HepG2 (cell line): ENCODE measurements around the gene METTL1. TPM values are rescaled to one million over a fixed set of nuclear protein-coding genes. Genes with fewer than 3 reads are reported as not detected.

Source experiments
- CBX2 ChIP-seq, 2 experiments: fragments of 200-600 bp in 1 of 2; sonication (generic); formaldehyde crosslinking in 1 of 2; IDR thresholded peaks; 2 replicates each; pipeline versions ENCODE4 v1.7.0 to v1.8.1; 2018 to 2022; ENCODE audit warnings: low read depth in 2 of 2, low read length in 1 of 2, mild to moderate bottlenecking in 1 of 2, missing genetic modification reagents in 1 of 2
- HDAC2 ChIP-seq: sonication (generic); formaldehyde crosslinking; IDR thresholded peaks from 2 replicates; pipeline ENCODE4 v1.4.0; 2020; ENCODE audit warnings: missing genetic modification reagents
- HHEX ChIP-seq: IDR thresholded peaks from 2 replicates; pipeline ENCODE4 v1.6.1; 2016; ENCODE audit warnings: control low read depth
- HOXA3 ChIP-seq: sonication (generic); formaldehyde crosslinking; IDR thresholded peaks from 2 replicates; pipeline ENCODE4 v1.5.0; 2020; ENCODE audit warnings: missing genetic modification reagents
- KAT2B ChIP-seq: fragments of 150-350 bp; IDR thresholded peaks from 2 replicates; pipeline ENCODE4 v1.6.1; 2014; ENCODE audit warnings: low read depth, low read length, borderline replicate concordance
- NPAS2 ChIP-seq: sonication (generic); formaldehyde crosslinking; IDR thresholded peaks from 2 replicates; pipeline ENCODE4 v1.8.0; 2022; ENCODE audit warnings: mild to moderate bottlenecking, missing genetic modification reagents, borderline replicate concordance
- PATZ1 ChIP-seq: sonication (generic); formaldehyde crosslinking; IDR thresholded peaks from 2 replicates; pipeline ENCODE4 v1.4.0; 2020; ENCODE audit warnings: missing genetic modification reagents
- PBX2 ChIP-seq: IDR thresholded peaks from 2 replicates; pipeline ENCODE4 v1.6.1; 2016; ENCODE audit warnings: control low read depth
- SETDB1 ChIP-seq: sonication (generic); formaldehyde crosslinking; IDR thresholded peaks from 2 replicates; pipeline ENCODE4 v1.5.1; 2020; ENCODE audit warnings: missing genetic modification reagents, mild to moderate bottlenecking, borderline replicate concordance
- TAF15 ChIP-seq: fragments of 200-400 bp; formaldehyde crosslinking; IDR thresholded peaks from one replicate; pipeline ENCODE4 v1.6.1; 2018; ENCODE audit warnings: mild to moderate bottlenecking, low read depth, low read length; ENCODE audit not compliant: poor library complexity, severe bottlenecking
- ZBTB42 ChIP-seq: sonication (generic); formaldehyde crosslinking; IDR thresholded peaks from 2 replicates; pipeline ENCODE4 v1.5.0; 2020; ENCODE audit warnings: mild to moderate bottlenecking, missing genetic modification reagents
- ZNF230 ChIP-seq: sonication (generic); formaldehyde crosslinking; IDR thresholded peaks from 2 replicates; pipeline ENCODE4 v1.4.0; 2020; ENCODE audit warnings: mild to moderate bottlenecking, missing genetic modification reagents
- ZNF382 ChIP-seq: sonication (generic); formaldehyde crosslinking; IDR thresholded peaks from 2 replicates; pipeline ENCODE4 v1.5.0; 2020; ENCODE audit warnings: missing genetic modification reagents, mild to moderate bottlenecking, borderline replicate concordance
- ZNF430 ChIP-seq: sonication (generic); formaldehyde crosslinking; IDR thresholded peaks from 2 replicates; pipeline ENCODE4 v1.9.0; 2021; ENCODE audit warnings: mild to moderate bottlenecking, missing genetic modification reagents
- ZNF432 ChIP-seq: sonication (generic); formaldehyde crosslinking; IDR thresholded peaks from 2 replicates; pipeline ENCODE4 v1.5.0; 2020; ENCODE audit warnings: missing genetic modification reagents, mild to moderate bottlenecking, borderline replicate concordance
- ZNF441 ChIP-seq: sonication (generic); formaldehyde crosslinking; IDR thresholded peaks from 2 replicates; pipeline ENCODE4 v1.7.0; 2021; ENCODE audit warnings: missing genetic modification reagents, borderline replicate concordance
- ZNF546 ChIP-seq: sonication (generic); formaldehyde crosslinking; conservative IDR thresholded peaks from 2 replicates; pipeline ENCODE4 v1.8.1; 2023; ENCODE audit warnings: mild to moderate bottlenecking, missing genetic modification reagents
- ZNF547 ChIP-seq: sonication (generic); formaldehyde crosslinking; IDR thresholded peaks from 2 replicates; pipeline ENCODE4 v1.5.1; 2020; ENCODE audit warnings: mild to moderate bottlenecking, missing genetic modification reagents
- ZNF724P ChIP-seq: sonication (generic); formaldehyde crosslinking; IDR thresholded peaks from 2 replicates; pipeline ENCODE4 v1.8.0; 2022; ENCODE audit warnings: missing genetic modification reagents, borderline replicate concordance
- ZNF75D ChIP-seq: sonication (generic); formaldehyde crosslinking; IDR thresholded peaks from 2 replicates; pipeline ENCODE4 v1.8.1; 2023; ENCODE audit warnings: missing genetic modification reagents, mild to moderate bottlenecking, borderline replicate concordance
- ZSCAN12 ChIP-seq: sonication (generic); formaldehyde crosslinking; IDR thresholded peaks from 2 replicates; pipeline ENCODE4 v1.9.0; 2021; ENCODE audit warnings: mild to moderate bottlenecking, missing genetic modification reagents
- ZZZ3 ChIP-seq: sonication (generic); formaldehyde crosslinking; IDR thresholded peaks from 2 replicates; pipeline ENCODE4 v1.4.0; 2020; ENCODE audit warnings: missing genetic modification reagents, mild to moderate bottlenecking, borderline replicate concordance
- polyA plus RNA-seq, 8 experiments: library from polyadenylated mRNA; depleted of rRNA in 3 of 8; stranded (reverse) in 7 of 8; unstranded in 1 of 8; fragments of >200 nt; fragmentation: Illumina TruSeq in 4 of 8; extraction: Trizol in 4 of 8; gene quantifications; 2 replicates each; pipeline versions ENCODE4 v1.2.1 to v1.2.3, GENCODE V29; 2011 to 2016; ENCODE audit warnings: low read depth in 4 of 8, missing spikeins in 1 of 8, mixed read lengths in 1 of 8; ENCODE audit not compliant: insufficient read depth in 1 of 8
- total RNA-seq, 5 experiments: library from RNA; depleted of rRNA; stranded (reverse); fragments of >200 nt; fragmentation: Illumina TruSeq; extraction: Trizol; gene quantifications; 2 replicates each; pipeline ENCODE4 v1.2.3, GENCODE V29; 2016; ENCODE audit warnings: low read depth in 1 of 5
- TF ChIP-seq, protein P1 (sequence below): sonication (generic); formaldehyde crosslinking; IDR thresholded peaks from 2 replicates; pipeline ENCODE4 v1.4.0; 2020; ENCODE audit warnings: missing genetic modification reagents
- TF ChIP-seq, protein P2 (sequence below): sonication (generic); formaldehyde crosslinking; IDR thresholded peaks from 2 replicates; pipeline ENCODE4 v1.4.0; 2020; ENCODE audit warnings: missing genetic modification reagents, borderline replicate concordance

METTL1 gene
- total and polyA plus RNA-seq, 2 of the 13 experiments (the other 11 are each of a cell fraction or from before 2014, with no cell fraction given), result 34.7 to 36.9 TPM

GRCh38 chr12:57765003-57765697 is 6.8 kb downstream of the METTL1 start (continued):
- TF ChIP-seq PATZ1 (peak; percentile 45; the same call in 1 of the 2 replicates), ZSCAN12 (CRISPR knock-in tag) (0 out of 2 replicates have a peak, but pooled peaks have one; percentile 72), ZZZ3 (CRISPR knock-in tag) (no peak), KAT2B (no peak), NPAS2 (CRISPR knock-in tag) (no peak), HHEX (CRISPR knock-in tag) (no peak), ZNF441 (CRISPR knock-in tag) (peak; percentile 96), ZNF430 (CRISPR knock-in tag) (no peak), SETDB1 (CRISPR knock-in tag) (no peak), ZNF382 (CRISPR knock-in tag) (no peak), ZNF547 (CRISPR knock-in tag) (no peak), PBX2 (CRISPR knock-in tag) (no peak), ZNF75D (no peak), ZNF724P (CRISPR knock-in tag) (0 out of 2 replicates have a peak, but pooled peaks have one; percentile 17), CBX2 (IDR thresholded peaks at IDR 0.05; ENCODE audit: low read depth, low read length) (no peak), CBX2 (CRISPR knock-in tag; IDR thresholded peaks at IDR 0.05; ENCODE audit: low read depth) (peak; percentile 73; the same call in 1 of the 2 replicates), ZNF432 (CRISPR knock-in tag) (no peak), ZNF546 (CRISPR knock-in tag) (peak; percentile 66), HOXA3 (CRISPR knock-in tag) (peak; percentile 36), ZNF230 (CRISPR knock-in tag) (peak; percentile 58; the same call in 1 of the 2 replicates), ZBTB42 (CRISPR knock-in tag) (peak; percentile 75; the same call in 1 of the 2 replicates), TAF15 (peak; percentile 53), HDAC2 (CRISPR knock-in tag) (peak; percentile 24; the same call in 1 of the 2 replicates)
- TF ChIP-seq, protein P1, sequence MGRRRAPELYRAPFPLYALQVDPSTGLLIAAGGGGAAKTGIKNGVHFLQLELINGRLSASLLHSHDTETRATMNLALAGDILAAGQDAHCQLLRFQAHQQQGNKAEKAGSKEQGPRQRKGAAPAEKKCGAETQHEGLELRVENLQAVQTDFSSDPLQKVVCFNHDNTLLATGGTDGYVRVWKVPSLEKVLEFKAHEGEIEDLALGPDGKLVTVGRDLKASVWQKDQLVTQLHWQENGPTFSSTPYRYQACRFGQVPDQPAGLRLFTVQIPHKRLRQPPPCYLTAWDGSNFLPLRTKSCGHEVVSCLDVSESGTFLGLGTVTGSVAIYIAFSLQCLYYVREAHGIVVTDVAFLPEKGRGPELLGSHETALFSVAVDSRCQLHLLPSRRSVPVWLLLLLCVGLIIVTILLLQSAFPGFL, result no peak
- TF ChIP-seq, protein P2, sequence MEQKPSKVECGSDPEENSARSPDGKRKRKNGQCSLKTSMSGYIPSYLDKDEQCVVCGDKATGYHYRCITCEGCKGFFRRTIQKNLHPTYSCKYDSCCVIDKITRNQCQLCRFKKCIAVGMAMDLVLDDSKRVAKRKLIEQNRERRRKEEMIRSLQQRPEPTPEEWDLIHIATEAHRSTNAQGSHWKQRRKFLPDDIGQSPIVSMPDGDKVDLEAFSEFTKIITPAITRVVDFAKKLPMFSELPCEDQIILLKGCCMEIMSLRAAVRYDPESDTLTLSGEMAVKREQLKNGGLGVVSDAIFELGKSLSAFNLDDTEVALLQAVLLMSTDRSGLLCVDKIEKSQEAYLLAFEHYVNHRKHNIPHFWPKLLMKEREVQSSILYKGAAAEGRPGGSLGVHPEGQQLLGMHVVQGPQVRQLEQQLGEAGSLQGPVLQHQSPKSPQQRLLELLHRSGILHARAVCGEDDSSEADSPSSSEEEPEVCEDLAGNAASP (CRISPR knock-in tag), result 0 out of 2 replicates have a peak, but pooled peaks have one; percentile 18
